ENCODE data around the gene THADA. TPM values are rescaled to one million over a fixed set of nuclear protein-coding genes. Genes with fewer than 3 reads are reported as not detected.

The THADA gene
- total and polyA plus RNA-seq, 5 donors from 2014 or later: 19.1 to 52.9 (median 20.2) TPM

DNA sequence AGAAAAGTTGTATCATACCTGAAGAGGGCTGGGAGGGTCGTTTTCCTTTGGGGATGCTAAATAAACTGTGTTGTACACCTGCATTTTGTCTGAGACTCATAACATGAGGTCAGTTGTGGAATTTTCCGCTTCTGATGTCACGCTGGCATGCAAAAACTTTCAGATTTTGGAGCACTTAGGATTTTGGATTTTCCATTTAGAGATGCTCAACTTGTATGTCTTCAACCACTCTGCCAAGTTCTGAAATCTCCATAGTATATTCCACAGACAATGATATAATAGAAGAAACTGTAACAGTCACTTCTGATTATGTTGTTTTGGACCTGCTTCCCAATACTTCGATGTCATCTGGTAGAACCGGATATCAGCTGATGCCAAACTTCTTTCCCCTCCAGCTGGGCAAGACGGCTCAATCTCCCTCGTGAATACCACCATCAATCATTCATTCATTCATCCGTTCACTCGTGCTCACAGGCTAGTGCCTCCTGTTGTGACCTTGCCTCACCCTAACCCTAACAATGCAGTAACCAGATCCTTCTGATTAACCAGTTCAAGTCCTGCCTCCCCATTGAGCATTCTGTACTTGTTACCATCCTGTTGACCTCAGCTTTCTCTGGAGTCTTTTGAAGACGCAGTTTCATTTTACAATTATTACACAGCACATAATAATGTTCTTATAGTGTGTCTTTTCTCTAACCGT is 35.9 kb upstream of the THADA start:
- peaks cover 3% of the 10 kb centered on the region for H3K4me1 ChIP-seq (ENCODE audit: control insufficient read depth, insufficient read depth, low read length, poor library complexity, severe bottlenecking)
- no peaks in the 10 kb centered on the region for H3K9me3 ChIP-seq (ENCODE audit: control insufficient read depth in 2 of 2, low read length in 2 of 2)
- no peak overlapping the region for H3K27ac Mint-ChIP-seq
- no peaks in the 10 kb centered on the region for H3K36me3 Mint-ChIP-seq
- no peak overlapping the region for H3K27ac ChIP-seq (ENCODE audit: insufficient read depth, low read length, poor library complexity, severe bottlenecking)
- no peak for ATAC-seq (ENCODE audit: low read depth in 2 of 2)
- peaks cover 4 to 10% (median 7%) of the 10 kb centered on the region in 4 donors for H3K4me1 Mint-ChIP-seq
- H3K4me3 Mint-ChIP-seq: no peak overlapping the region
- peaks cover 29% of the 10 kb centered on the region for H3K27me3 ChIP-seq (ENCODE audit: control insufficient read depth, insufficient read depth, low read length)
- H3K9me3 Mint-ChIP-seq: peaks cover 0 to 6% (median 1%) of the 10 kb centered on the region in 7 donors
- H3K4me3 ChIP-seq (ENCODE audit: low read depth, low read length): no peak overlapping the region
- no peaks in the 10 kb centered on the region for H3K36me3 ChIP-seq (ENCODE audit: control insufficient read depth, insufficient read depth, low read length)
- peaks cover 60% of the 10 kb centered on the region for H3K27me3 Mint-ChIP-seq
- DNase-seq: no peak

DNA sequence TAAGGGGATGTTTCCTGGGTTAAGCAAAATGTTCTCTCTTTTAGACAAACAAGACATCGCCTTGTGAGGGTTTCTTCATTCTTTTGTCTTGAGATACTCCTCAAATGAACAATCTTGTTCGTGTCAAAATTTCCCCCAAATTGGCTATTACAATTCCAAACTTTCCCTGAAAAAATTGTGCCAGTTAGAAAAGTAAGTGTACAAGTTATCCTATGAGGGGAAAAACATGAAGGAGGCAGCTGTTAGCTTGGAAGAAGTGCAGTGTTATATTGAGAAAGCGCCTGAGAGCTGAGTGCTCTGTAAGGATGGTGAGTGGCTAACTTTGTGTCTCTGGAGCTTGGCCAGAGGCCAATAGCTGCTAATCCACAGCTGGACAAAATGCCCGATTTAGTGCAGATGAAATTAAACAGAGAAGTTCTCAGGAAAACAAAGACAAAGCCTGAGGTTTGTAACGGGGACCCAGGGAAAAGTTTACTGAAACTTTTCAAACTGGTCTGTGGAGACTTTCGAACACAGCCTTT is 27.2 kb upstream of the THADA start:
- Histone ChIP-seq H3K4me3 (ENCODE audit: low read depth, low read length) (no peak overlapping the region), H3K4me1 (ENCODE audit: control insufficient read depth, insufficient read depth, low read length, poor library complexity, severe bottlenecking) (no peaks in the 10 kb centered on the region), H3K27me3 (ENCODE audit: control insufficient read depth, insufficient read depth, low read length) (peaks cover 7% of the 10 kb centered on the region), H3K9me3 (ENCODE audit: control insufficient read depth in 2 of 2, low read length in 2 of 2) (no peaks in the 10 kb centered on the region), H3K36me3 (ENCODE audit: control insufficient read depth, insufficient read depth, low read length) (no peaks in the 10 kb centered on the region), H3K27ac (ENCODE audit: insufficient read depth, low read length, poor library complexity, severe bottlenecking) (no peak overlapping the region)
- Mint-ChIP-seq H3K9me3 (peaks cover 0 to 6% (median 0%) of the 10 kb centered on the region in 7 donors), H3K36me3 (no peaks in the 10 kb centered on the region), H3K4me1 (no peaks in the 10 kb centered on the region), H3K27me3 (peaks cover 64% of the 10 kb centered on the region), H3K27ac (no peak overlapping the region), H3K4me3 (no peak overlapping the region)
- DNase-seq: no peak
- ATAC-seq (ENCODE audit: low read depth in 2 of 2): no peak

DNA sequence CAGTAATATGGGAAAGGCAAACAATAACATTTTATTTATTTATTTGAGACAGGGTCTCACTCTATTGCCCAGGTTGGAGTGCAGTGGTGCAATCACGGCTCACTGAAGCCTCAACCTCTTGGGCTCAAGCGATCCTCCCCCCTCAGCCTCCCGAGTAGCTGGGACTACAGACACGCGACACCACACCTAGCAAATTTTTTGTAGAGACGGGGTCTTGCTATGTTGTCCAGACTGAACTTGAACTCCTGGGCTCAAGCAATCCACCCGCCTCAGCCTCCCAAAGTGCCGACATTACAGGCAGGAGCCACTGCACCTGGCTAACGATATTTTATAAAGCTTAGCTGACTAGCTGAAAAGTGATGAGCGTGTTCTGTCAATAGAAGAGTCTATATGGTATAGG is 23.7 kb upstream of the THADA start:
- no peaks in the 10 kb centered on the region for H3K9me3 Mint-ChIP-seq
- H3K27ac ChIP-seq (ENCODE audit: insufficient read depth, low read length, poor library complexity, severe bottlenecking): no peak overlapping the region
- H3K27ac Mint-ChIP-seq: no peak overlapping the region
- no peaks in the 10 kb centered on the region for H3K4me1 ChIP-seq (ENCODE audit: control insufficient read depth, insufficient read depth, low read length, poor library complexity, severe bottlenecking)
- no peaks in the 10 kb centered on the region for H3K36me3 Mint-ChIP-seq
- no peak overlapping the region for H3K4me3 ChIP-seq (ENCODE audit: low read depth, low read length)
- H3K27me3 Mint-ChIP-seq: peaks cover 45% of the 10 kb centered on the region
- H3K27me3 ChIP-seq (ENCODE audit: control insufficient read depth, insufficient read depth, low read length): peaks cover 3% of the 10 kb centered on the region
- ATAC-seq (ENCODE audit: low read depth in 2 of 2) (no peak), DNase-seq (no peak)
- no peaks in the 10 kb centered on the region for H3K4me1 Mint-ChIP-seq
- no peaks in the 10 kb centered on the region for H3K9me3 ChIP-seq (ENCODE audit: control insufficient read depth in 2 of 2, low read length in 2 of 2)
- no peaks in the 10 kb centered on the region for H3K36me3 ChIP-seq (ENCODE audit: control insufficient read depth, insufficient read depth, low read length)
- H3K4me3 Mint-ChIP-seq: no peak overlapping the region

GRCh38 chr2:43616967-43617680 is 21.3 kb upstream of the THADA start:
- H3K27ac Mint-ChIP-seq: no peak overlapping the region
- H3K4me1 ChIP-seq (ENCODE audit: control insufficient read depth, insufficient read depth, low read length, poor library complexity, severe bottlenecking): no peaks in the 10 kb centered on the region
- H3K4me3 Mint-ChIP-seq: no peak overlapping the region
- no peak for DNase-seq
- H3K36me3 ChIP-seq (ENCODE audit: control insufficient read depth, insufficient read depth, low read length): no peaks in the 10 kb centered on the region
- H3K36me3 Mint-ChIP-seq: no peaks in the 10 kb centered on the region
- no peaks in the 10 kb centered on the region for H3K9me3 ChIP-seq (ENCODE audit: control insufficient read depth in 2 of 2, low read length in 2 of 2)
- ATAC-seq (ENCODE audit: low read depth in 2 of 2): no peak
- H3K27me3 ChIP-seq (ENCODE audit: control insufficient read depth, insufficient read depth, low read length): peaks cover 3% of the 10 kb centered on the region
- no peak overlapping the region for H3K27ac ChIP-seq (ENCODE audit: insufficient read depth, low read length, poor library complexity, severe bottlenecking)
- peaks cover 0 to 6% (median under 1%) of the 10 kb centered on the region in 4 donors for H3K4me1 Mint-ChIP-seq
- H3K27me3 Mint-ChIP-seq: peaks cover 30% of the 10 kb centered on the region
- H3K9me3 Mint-ChIP-seq: no peaks in the 10 kb centered on the region
- no peak overlapping the region for H3K4me3 ChIP-seq (ENCODE audit: low read depth, low read length)

GRCh38 chr2:43612944-43613343 is 17.1 kb upstream of the THADA start:
- Histone ChIP-seq H3K27ac (ENCODE audit: insufficient read depth, low read length, poor library complexity, severe bottlenecking) (no peak overlapping the region), H3K4me1 (ENCODE audit: control insufficient read depth, insufficient read depth, low read length, poor library complexity, severe bottlenecking) (no peaks in the 10 kb centered on the region), H3K9me3 (ENCODE audit: control insufficient read depth in 2 of 2, low read length in 2 of 2) (no peaks in the 10 kb centered on the region), H3K36me3 (ENCODE audit: control insufficient read depth, insufficient read depth, low read length) (no peaks in the 10 kb centered on the region), H3K27me3 (ENCODE audit: control insufficient read depth, insufficient read depth, low read length) (peaks cover 1% of the 10 kb centered on the region), H3K4me3 (ENCODE audit: low read depth, low read length) (no peak overlapping the region)
- DNase-seq (no peak), ATAC-seq (ENCODE audit: low read depth in 2 of 2) (no peak)
- Mint-ChIP-seq H3K4me1 (peaks cover 0 to 12% (median 3%) of the 10 kb centered on the region in 4 donors), H3K36me3 (no peaks in the 10 kb centered on the region), H3K4me3 (no peak overlapping the region), H3K27me3 (peaks cover 18% of the 10 kb centered on the region), H3K27ac (no peak overlapping the region), H3K9me3 (no peaks in the 10 kb centered on the region)

- Mint-ChIP-seq H3K27me3 (peaks cover 18% of the 10 kb centered on the region), H3K36me3 (no peaks in the 10 kb centered on the region), H3K4me1 (peaks cover 0 to 12% (median 3%) of the 10 kb centered on the region in 4 donors), H3K4me3 (no peak overlapping the region), H3K9me3 (no peaks in the 10 kb centered on the region), H3K27ac (no peak overlapping the region)
- ATAC-seq (ENCODE audit: low read depth in 2 of 2): peak; percentile 88 to 91
- H3K27ac ChIP-seq (ENCODE audit: insufficient read depth, low read length, poor library complexity, severe bottlenecking): no peak overlapping the region
- DNase-seq: peak; percentile 42 to 77 (median 64)
- no peaks in the 10 kb centered on the region for H3K36me3 ChIP-seq (ENCODE audit: control insufficient read depth, insufficient read depth, low read length)
- H3K4me3 ChIP-seq (ENCODE audit: low read depth, low read length): no peak overlapping the region
- H3K9me3 ChIP-seq (ENCODE audit: control insufficient read depth in 2 of 2, low read length in 2 of 2): no peaks in the 10 kb centered on the region
- H3K4me1 ChIP-seq (ENCODE audit: control insufficient read depth, insufficient read depth, low read length, poor library complexity, severe bottlenecking): no peaks in the 10 kb centered on the region
- no peaks in the 10 kb centered on the region for H3K27me3 ChIP-seq (ENCODE audit: control insufficient read depth, insufficient read depth, low read length)
Observed at GRCh38 chr2:43611987-43612894, 16.4 kb upstream of the THADA start.

GRCh38 chr2:43610361-43610760 is 14.5 kb upstream of the THADA start:
- H3K36me3 Mint-ChIP-seq: no peaks in the 10 kb centered on the region
- H3K36me3 ChIP-seq (ENCODE audit: control insufficient read depth, insufficient read depth, low read length): no peaks in the 10 kb centered on the region
- DNase-seq: no peak
- no peak overlapping the region for H3K27ac Mint-ChIP-seq
- no peak overlapping the region for H3K27ac ChIP-seq (ENCODE audit: insufficient read depth, low read length, poor library complexity, severe bottlenecking)
- H3K9me3 Mint-ChIP-seq: no peaks in the 10 kb centered on the region
- H3K4me3 ChIP-seq (ENCODE audit: low read depth, low read length): no peak overlapping the region
- H3K27me3 Mint-ChIP-seq: peaks cover 18% of the 10 kb centered on the region
- H3K4me3 Mint-ChIP-seq: no peak overlapping the region
- H3K27me3 ChIP-seq (ENCODE audit: control insufficient read depth, insufficient read depth, low read length): peaks cover 2% of the 10 kb centered on the region
- no peaks in the 10 kb centered on the region for H3K9me3 ChIP-seq (ENCODE audit: control insufficient read depth in 2 of 2, low read length in 2 of 2)
- ATAC-seq (ENCODE audit: low read depth in 2 of 2): no peak
- peaks cover 0 to 12% (median 3%) of the 10 kb centered on the region in 4 donors for H3K4me1 Mint-ChIP-seq
- no peaks in the 10 kb centered on the region for H3K4me1 ChIP-seq (ENCODE audit: control insufficient read depth, insufficient read depth, low read length, poor library complexity, severe bottlenecking)
